HUDEP-2 (cell line): Measurements from ENCODE around the gene STARD3.

Source experiments
- DNase-seq, 76 experiments: peaks; one replicate each; lab custom pipeline; 2025; ENCODE audit not compliant: unreplicated experiment in 76 of 76; lab: John Stamatoyannopoulos, UW

The STARD3 gene

GRCh38 chr17:39603304-39604016 lies 33.5 kb upstream of the STARD3 start:
- DNase-seq: no peak

DNA sequence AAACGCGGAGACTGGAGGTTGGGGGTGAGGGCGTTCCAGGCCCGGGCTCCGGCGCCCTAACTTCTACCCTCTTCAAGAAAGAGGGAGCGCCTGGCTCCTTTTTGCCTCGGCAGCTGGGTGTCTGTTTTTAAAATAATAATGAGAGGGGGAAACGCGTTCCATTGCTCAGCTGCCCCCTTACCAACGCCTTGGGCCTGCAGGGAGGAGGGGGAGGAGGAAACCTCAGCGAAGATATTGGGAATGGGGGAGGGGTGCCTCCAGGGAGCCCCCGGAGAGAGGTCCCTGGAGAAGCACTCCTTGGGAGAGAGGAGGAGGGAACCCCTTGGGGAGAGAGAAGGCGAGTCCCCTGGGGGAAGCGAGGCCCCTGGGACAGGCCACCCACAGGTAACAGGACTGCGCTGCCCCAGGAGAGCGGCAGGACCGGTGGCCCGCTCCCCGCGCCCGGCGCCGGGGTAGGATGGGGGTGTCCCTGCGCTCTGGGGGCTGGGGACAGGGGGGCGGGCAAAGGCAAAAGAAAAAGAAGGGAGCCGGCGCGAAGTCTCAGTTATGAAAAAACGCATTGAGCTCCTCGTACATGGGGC lies 31.9 kb upstream of the STARD3 start:
- DNase-seq: no peak

DNA sequence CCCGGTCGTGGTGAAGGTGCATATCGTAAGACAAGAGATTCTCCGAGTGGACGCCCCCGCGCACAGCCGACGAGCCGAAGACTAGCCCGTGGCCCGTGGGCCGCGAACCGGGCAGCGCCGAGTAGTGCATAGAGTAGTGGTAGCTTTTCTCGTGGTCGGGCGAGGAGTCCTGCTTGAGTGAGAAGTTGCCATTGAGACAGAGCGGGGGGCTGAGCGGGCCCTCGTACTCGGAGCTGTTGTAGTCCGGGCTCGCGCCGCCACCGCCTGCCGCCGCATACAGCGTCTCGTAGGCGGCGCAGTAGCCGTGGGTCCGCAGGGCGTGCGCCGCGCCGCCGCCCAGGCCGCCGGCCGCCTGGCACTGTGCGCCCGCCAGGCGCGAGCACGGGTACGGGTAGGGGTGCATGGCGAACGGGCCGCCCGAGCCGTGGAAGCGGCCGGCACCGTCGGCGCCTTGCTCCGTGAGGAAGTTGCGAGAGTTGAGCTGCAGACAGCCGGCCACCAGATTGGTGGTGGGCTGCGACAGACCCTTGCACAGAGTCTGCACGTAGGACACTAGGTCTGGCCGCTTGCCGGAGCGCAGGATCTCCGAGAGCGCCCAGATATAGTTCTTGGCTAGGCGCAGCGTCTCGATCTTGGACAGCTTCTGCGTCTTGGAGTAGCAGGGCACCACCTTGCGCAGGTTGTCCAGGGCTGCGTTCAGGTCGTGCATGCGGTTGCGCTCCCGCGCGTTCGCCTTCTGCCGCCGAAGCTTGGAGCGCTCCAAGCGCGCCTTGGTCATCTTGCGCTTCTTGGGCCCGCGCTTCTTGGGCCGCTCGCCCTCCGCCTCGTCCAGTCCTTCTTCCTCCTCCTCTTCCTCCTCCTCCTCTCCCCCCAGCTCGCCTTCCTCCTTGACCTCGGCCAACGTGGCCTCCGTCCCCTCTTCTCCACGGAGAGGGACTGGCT lies 31.2 kb upstream of the STARD3 start:
- DNase-seq: no peak

DNA sequence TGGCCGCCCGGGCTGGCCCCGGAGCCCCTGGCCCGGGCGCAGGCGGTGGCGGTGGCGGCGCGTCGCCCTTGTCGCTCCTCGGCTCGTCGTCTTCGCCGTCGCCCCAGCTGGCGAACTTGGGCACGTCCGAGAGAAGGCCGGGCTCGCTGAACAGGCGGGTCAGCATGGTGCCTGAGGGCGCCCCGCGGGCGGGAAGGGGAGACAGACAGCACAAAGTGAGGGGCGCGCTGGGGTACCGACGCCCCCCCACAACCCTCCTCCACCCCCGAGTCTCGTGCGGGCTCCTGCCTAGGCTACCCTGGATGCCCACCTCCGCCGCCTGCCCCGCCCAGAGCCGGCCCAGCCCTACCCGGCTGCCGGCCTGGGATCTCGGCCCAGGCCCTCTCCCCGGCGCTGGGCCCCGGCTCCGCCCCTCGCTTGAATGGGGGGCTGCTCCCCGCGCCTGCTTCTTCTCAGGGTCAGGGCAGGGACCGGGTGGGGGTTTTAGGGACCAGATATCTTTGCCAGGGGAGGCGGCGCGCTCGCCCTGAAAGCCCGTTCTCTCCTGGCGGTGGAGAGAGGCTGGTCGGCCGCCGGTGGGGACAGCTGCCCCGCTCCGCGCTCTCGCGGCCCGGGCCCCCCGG lies 30.4 kb upstream of the STARD3 start:
- DNase-seq: peak in 2 of 76 experiments; percentile 8 to 20

- DNase-seq: no peak
These were observed 29.7 kb upstream of the STARD3 start for GRCh38 chr17:39607057-39607850.

GRCh38 chr17:39607851-39608130 lies 29.2 kb upstream of the STARD3 start, which contains the start of gene NEUROD2:
Gene NEUROD2, minus strand, starts transcription at chr17:39607920. Its CDS starts 1,321 bp downstream, at chr17:39606599.
- DNase-seq: no peak

DNA sequence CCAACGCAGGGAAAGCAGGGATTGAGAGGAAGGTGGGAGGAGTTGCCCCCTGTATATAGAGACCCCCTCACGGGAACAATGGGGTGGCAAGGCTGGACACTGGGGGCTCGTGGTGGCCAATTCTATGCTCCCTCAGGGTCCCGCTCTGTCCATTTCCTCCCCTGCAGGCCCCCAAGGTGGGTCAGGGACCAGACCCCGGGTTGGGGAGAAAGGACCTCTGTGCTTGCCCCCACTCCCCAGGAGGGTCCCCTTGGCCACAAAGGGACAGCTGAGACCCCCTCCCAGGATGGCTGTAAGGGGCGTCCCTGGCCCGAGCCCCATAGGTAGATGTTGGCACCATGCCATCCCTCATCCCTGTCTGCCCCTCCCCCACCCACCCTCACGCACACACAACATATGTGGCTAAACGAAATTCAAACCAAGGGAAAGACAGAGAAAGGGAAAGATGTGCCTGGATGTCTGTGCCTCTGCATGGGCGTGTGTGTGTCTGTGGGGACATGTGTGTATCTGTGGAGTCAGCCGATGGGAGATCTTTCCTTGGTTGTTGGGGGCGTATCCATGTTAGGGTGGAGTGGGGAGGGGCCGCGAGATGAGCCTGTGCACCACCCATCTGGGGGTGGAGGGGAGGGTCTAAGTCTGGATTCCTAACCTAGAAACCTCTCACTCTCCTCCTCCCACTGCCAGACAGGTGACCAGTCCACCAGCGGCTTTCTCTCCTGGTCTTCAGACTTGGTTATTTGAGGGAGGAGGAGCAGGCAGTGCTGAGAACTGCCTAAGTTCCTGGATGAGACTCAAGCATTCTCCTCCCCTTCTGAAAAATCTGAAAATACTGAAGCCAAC lies 28.6 kb upstream of the STARD3 start:
- DNase-seq: peak in 1 of 76 experiments; percentile 30

DNA sequence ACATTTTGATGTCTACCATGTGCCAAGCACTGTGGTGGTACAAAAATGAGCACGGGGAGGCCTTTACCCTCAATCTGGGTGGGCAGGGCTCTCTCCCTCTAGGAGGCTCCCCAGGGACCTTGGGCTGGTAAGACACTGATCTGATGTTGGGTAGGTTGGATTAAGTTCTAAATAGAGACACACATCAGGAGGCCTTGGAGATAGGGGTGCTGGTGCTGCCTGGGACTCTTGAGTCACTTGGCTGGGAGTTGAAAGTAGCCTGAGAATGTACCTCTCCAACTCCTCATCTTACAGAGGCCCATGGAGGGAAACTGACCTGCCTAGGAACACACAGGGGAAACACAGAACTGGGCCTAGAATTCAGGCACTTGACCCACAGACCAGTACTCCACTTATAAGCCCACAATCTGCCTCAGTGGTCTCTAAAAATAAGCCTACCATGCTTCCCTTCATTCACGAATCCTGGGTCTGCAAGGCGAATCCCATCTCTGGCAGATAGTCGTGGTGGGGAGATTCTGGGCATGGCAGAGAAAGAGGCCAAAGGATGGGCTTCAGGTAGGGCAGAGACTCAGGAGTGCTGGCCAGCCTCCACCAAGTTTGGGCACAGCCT lies 27.4 kb upstream of the STARD3 start:
- DNase-seq: no peak

DNA sequence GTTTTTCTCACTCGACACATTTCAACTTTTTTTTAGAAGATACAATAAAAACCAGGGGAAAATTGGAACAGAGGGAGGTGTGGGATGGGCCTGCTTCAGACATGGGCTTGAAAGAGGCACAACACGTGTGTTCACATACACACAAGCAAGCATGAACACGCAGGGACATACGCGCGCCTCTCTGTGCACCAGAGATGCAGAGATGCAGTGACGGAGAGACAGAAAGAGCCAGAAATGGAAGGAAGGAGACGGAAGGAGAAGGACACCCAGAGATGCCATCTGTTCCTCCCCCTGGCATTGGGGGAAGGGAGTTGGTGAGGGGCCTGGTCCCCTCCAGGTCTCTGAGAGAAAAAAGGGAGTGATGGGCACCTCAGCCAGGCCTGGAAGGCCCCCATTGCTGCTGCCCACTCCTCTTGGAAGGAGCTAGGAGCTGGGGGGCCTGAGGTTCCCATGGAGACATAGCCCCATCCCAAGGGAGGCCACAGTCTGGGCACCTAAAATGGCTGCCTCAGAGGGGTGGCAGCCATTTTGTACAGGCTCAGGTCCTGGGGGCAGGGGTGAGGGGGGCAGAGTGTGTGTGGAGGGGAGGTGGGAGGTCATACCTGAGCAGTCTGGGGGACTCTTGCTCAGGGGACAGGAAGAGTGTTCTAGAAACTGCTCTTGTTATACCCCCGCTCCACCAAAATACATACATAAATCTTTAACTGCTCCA lies 25.4 kb upstream of the STARD3 start:
- no peak for DNase-seq

- DNase-seq: no peak
These were observed 24.6 kb upstream of the STARD3 start for GRCh38 chr17:39612291-39612894.

- DNase-seq: no peak
These were observed 23.9 kb upstream of the STARD3 start for GRCh38 chr17:39612935-39613464.

- no peak for DNase-seq
These were observed 22.3 kb upstream of the STARD3 start for GRCh38 chr17:39614545-39615157.

DNA sequence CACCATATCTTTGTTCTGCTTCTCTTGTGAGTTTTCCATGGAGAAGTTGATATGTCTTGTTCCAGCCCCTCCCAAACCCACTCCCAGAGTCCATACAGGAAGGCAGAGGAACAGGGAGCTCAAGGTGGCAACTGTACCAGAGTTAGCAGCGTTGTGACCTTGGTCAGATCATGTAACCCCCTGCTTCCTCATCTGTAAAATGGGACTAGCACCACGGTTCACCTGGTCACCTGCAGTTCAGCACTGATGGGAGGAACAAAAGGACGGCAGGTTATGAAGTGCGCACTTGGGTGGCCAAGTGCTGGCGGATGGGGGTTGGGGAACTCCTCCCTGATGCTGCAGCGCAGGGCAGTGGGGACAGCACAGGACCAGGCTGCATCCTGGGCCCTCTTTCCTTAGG lies 21.5 kb upstream of the STARD3 start:
- no peak for DNase-seq

DNA sequence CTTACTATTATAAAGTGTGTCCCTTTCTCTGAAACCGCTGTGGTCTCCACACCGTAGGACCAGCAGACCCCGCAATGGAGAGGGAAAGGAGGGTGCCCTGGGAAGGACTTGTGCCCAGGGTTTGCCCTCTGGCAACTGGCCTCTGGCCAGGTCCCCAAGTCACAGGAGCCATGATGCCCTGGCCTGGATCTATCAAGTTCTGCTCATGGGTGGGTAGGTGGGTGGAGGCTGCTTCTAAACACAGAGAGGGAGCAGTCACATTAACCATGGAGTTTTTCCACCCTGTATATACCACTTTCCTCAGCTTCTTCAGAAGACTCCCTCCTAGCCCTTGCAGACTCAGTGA lies 19.9 kb upstream of the STARD3 start:
- DNase-seq: peak in 1 of 76 experiments; percentile 27

DNA sequence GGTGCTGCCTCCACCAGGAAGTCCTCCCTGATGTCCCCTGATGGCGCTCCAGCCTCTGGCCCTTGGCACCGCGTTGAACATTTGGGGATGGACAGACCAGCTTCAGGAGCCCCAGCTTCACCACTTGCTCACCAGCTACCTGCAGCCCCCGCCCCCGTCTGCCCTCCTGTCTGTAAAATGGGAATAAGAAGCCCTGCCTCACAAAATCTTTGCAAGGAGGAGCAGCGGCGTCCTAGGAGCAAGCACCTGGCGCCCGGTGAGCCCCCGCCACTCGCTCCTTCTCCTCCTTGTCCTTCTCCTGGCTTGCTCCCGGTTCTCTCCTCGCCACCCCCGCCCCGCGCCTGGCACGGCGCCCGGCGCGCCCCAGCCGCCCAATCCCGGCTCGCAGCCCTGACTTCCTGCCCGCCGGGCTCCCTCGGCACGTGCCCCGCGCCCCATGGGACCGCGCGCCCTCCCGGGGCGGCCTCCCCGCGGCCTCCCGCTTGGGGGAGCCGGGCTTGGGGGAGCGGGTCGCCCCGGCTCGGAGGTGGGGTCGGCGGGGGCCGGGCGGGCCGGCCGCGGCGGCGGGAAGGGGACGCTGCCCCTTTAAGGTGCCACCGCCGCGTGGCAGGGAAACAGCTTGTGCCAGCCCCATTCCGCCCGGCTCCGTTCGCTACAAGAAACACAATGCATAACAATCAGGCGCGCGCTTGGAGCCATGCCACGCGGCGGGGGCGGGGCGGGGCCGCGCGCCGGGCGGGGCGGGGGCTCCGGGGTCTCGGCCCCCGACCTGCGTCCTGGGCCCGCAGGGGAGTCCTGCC lies 19.3 kb upstream of the STARD3 start:
- DNase-seq: peak in 58 of 76 experiments; percentile 16 to 72 (median 49)

- DNase-seq: peak in 2 of 76 experiments; percentile 16 to 45
These were observed 18.6 kb upstream of the STARD3 start for GRCh38 chr17:39618246-39618913.
